Activated T-helper 17 cell treated with anti-CD3 and anti-CD28 coated beads, Interleukin-2, amount 50 U/mL, for 72 hours (primary cell): ENCODE measurements around the gene KRT85. TPM values are rescaled to one million over a fixed set of nuclear protein-coding genes. Genes with fewer than 3 reads are reported as not detected.
"Not testable (repeated sequence)": the region's sequence is repeated elsewhere in the genome, so short reads cannot be mapped to it uniquely, and the experiment has no call there.

Experiments
- ATAC-seq: fragments of 150-1000 bp; cut with Tn5 transposase; replicated peaks from 2 replicates; pipeline ENCODE4 v1.10.0; 2021; ENCODE audit warnings: mild to moderate bottlenecking, moderate library complexity
- H3K27ac Mint-ChIP-seq: one replicate; pipeline ENCODE4 v1.8.0; 2022; ENCODE audit warnings: mixed read lengths
- H3K27me3 Mint-ChIP-seq: one replicate; pipeline ENCODE4 v1.8.0; 2022; ENCODE audit warnings: mixed read lengths
- H3K36me3 Mint-ChIP-seq: one replicate; pipeline ENCODE4 v1.8.0; 2022; ENCODE audit warnings: low read depth, mild to moderate bottlenecking, mixed read lengths
- H3K4me1 Mint-ChIP-seq: one replicate; pipeline ENCODE4 v1.8.0; 2022; ENCODE audit warnings: mixed read lengths
- H3K4me3 Mint-ChIP-seq: one replicate; pipeline ENCODE4 v1.8.0; 2022; ENCODE audit warnings: mild to moderate bottlenecking, mixed read lengths
- H3K9me3 Mint-ChIP-seq: one replicate; pipeline ENCODE4 v1.8.0; 2022; ENCODE audit warnings: mixed read lengths
- total RNA-seq, 2 donors: library from RNA; stranded (reverse); gene quantifications; one replicate each; pipeline ENCODE4 v1.2.3, GENCODE V29; 2022

KRT85 gene
- total RNA-seq, 2 donors from 2014 or later = not detected

DNA sequence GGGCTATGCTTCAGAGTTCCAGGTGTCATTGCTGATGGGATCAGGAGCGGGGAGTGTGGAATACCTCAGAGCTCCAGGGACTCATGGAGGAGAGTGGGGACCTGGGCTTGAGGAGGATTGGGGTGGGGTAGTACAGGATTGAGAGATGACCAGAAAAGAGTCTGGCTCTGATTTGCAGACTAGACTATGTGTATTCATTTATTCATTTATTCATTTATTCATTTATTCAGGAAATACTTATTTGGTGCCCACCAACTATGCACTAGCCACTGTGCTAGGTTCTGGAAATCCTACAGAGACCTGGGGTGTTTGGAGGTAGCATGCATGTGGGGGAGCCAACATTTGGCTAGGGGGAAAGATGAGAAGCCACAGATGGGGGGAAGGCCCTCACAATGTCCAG lies 45.2 kb downstream of the KRT85 start:
- no peak overlapping the region for H3K4me3 Mint-ChIP-seq
- no peak overlapping the region for H3K27ac Mint-ChIP-seq
- H3K9me3 Mint-ChIP-seq = no peaks in the 10 kb centered on the region
- no peaks in the 10 kb centered on the region for H3K36me3 Mint-ChIP-seq
- peaks cover 2% of the 10 kb centered on the region for H3K4me1 Mint-ChIP-seq
- ATAC-seq = no peak
- H3K27me3 Mint-ChIP-seq = peaks cover 27% of the 10 kb centered on the region

DNA sequence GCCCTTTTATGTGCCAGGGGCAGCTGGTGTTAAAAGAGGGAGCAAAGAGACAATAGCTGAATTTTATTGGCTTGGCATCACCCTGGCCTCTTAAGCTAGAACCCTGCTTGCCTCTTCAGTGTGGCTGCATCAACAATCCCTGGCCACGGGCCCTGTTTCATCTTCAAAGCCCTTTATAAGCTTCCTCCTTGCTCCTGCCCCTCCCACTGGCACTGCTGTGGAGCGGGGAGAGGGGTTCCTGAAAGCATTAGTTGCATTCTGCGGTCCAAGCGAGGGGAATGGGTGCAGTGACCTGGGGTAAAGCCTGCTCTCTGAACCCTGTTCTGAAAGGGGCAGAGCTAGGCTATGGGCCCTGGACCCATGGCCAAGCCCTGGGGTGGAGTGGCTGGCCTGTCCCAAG lies 45.9 kb downstream of the KRT85 start:
- Mint-ChIP-seq H3K36me3 (no peaks in the 10 kb centered on the region), H3K27ac (no peak overlapping the region), H3K4me3 (no peak overlapping the region), H3K9me3 (no peaks in the 10 kb centered on the region), H3K27me3 (peaks cover 27% of the 10 kb centered on the region), H3K4me1 (no peaks in the 10 kb centered on the region)
- no peak for ATAC-seq

DNA sequence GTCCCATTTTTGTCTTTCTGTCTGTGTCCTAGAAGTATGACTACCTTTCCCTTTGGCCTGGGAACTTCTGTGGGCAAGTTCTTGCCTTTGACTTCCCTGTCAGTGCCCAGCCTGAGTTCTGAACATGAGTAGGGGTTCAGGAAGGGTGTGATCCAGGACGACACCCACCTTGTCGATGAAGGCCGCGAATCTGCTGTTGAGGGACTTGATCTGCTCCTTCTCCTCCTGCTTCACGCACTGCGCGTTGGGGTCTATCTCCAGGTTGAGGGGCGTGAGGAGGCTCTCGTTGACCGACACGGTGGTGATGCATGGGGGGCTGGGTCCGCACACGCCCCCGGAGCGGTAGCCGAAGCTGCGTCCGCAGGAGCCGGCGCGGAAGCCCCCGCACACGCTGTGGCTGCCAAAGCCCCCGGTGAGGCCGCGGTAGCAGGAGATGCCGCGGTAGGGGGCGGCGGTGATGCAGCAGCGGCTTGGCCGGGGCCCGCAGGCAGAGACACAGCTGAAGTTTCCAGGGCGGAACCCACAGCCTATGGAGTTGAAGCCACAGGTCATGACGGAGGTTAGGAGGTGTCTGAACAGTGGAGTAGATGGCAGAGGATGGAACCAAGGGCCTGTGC lies 46.4 kb downstream of the KRT85 start, which contains the start of gene KRT83:
Gene KRT83, minus strand, starts transcription at position 615 of the 617 bp plus-strand sequence. Its CDS starts 63 bp downstream, at position 552.
- no peaks in the 10 kb centered on the region for H3K36me3 Mint-ChIP-seq
- no peak within 1 kb of the TSS for H3K4me3 Mint-ChIP-seq
- H3K27me3 Mint-ChIP-seq = peaks cover 27% of the 10 kb centered on the region
- H3K9me3 Mint-ChIP-seq = no peaks in the 10 kb centered on the region
- H3K27ac Mint-ChIP-seq = no peak within 1 kb of the TSS
- no peaks in the 10 kb centered on the region for H3K4me1 Mint-ChIP-seq
- ATAC-seq = no peak

DNA sequence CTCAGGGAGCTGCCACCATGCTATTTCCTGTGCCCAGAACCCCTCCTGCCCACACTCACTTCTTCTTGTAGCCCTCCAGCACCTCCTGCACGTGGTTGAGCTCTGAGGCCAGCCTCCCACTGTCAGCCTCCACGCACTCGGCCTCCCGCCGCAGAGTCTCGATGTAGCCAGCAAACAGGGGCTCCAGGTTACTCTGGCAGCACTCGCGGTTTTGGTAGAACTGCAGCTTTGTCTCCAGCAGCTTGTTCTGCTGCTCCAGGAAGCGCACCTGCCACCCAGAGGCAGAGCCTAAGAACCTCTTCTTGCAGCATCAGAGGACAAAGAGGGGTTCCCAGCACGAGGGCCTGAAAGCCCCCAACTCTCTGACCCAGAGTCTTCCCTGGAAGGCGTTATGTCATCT lies 48.2 kb downstream of the KRT85 start:
- H3K9me3 Mint-ChIP-seq = no peaks in the 10 kb centered on the region
- no peak overlapping the region for H3K4me3 Mint-ChIP-seq
- H3K4me1 Mint-ChIP-seq = no peaks in the 10 kb centered on the region
- ATAC-seq = no peak
- no peaks in the 10 kb centered on the region for H3K36me3 Mint-ChIP-seq
- no peak overlapping the region for H3K27ac Mint-ChIP-seq
- peaks cover 22% of the 10 kb centered on the region for H3K27me3 Mint-ChIP-seq

DNA sequence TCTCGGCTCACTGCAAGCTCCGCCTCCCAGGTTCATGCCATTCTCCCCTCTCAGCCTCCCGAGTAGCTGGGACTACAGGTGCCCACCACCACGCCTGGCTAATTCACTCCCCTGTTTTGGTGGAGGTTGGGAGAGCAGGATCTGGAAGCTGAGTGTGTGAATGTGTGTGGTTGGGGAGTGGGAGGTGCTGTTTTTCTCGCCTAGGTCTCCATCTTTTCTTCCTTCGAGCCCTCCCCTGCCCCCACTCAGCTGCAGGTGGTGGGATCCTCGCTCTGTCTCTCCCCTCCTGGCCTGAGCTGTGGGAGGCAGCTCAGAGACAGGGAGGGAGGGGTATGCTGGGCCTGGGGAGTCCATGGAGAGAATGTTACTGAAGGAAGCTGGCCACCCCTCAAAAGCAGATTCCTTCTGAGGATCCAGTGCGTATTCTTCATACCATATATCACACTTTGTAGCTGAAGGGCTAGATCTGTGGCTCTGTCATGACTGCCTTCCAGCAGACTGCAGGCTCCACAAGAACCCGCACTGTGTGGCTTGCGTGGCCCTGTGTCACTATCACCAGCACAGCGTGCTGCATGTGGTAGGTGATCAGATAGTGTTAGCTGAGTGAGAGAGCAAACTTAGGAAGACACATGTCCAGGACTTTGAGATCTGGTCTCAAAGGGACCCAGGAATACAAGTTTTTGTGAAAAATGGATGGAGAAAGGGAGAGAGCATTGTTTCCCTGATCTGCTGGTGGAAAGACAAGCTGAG lies 48.9 kb downstream of the KRT85 start:
- Mint-ChIP-seq H3K4me3 (no peak overlapping the region), H3K36me3 (no peaks in the 10 kb centered on the region), H3K9me3 (no peaks in the 10 kb centered on the region), H3K27me3 (peaks cover 21% of the 10 kb centered on the region), H3K27ac (no peak overlapping the region), H3K4me1 (no peaks in the 10 kb centered on the region)
- no peak for ATAC-seq

DNA sequence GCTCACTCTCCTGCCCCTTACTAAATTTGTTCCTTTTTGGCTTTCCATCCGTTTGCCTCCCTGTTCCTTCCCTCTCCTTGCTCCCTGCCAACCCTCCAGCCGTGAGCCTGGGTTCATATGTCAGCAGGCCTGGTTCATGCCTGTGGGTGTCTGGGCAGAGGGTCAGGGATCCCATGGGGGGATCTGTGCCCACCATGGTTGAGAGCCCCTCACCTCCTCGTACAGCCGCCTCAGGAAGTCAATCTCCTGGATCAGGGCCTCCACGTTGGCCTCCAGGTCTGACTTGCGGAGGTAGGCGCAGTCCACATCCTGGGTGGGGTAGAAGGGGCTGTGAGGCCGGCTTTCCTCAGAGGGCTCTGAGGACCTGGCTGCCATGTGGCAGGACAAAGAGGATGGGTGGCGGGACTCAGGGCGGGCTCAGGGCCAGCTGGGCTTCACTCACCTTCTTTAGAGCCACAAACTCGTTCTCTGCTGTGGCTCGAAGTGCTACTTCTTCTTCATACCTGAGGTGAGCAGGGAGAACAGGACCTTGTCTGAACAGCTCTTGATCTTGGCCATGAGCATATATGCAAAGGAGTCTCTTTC lies 49.7 kb downstream of the KRT85 start:
- Mint-ChIP-seq H3K9me3 (no peaks in the 10 kb centered on the region), H3K4me1 (no peaks in the 10 kb centered on the region), H3K27ac (no peak overlapping the region), H3K36me3 (no peaks in the 10 kb centered on the region), H3K4me3 (no peak overlapping the region), H3K27me3 (peaks cover 20% of the 10 kb centered on the region)
- ATAC-seq = no peak

DNA sequence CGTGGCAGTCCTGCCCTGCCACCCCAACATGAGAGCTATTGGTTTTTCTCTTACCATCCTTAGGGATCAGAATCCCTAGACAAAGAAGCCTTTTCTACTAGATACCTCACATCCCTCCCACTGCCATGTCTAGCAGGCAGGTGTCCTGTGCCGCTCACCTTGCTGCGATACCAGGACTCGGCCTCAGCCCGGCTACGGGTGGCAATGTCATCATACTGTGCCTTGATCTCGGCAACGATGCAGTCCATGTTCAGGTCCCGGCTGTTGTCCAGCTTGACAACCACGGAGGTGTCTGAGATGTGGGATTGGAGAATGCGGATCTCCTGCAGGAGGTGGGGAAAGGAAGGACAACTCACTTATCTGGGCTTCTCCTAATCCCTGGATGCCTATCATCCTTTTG lies 50.6 kb downstream of the KRT85 start:
- H3K27ac Mint-ChIP-seq = no peak overlapping the region
- peaks cover 19% of the 10 kb centered on the region for H3K27me3 Mint-ChIP-seq
- no peaks in the 10 kb centered on the region for H3K9me3 Mint-ChIP-seq
- no peak overlapping the region for H3K4me3 Mint-ChIP-seq
- H3K4me1 Mint-ChIP-seq = no peaks in the 10 kb centered on the region
- H3K36me3 Mint-ChIP-seq = no peaks in the 10 kb centered on the region
- no peak for ATAC-seq

DNA sequence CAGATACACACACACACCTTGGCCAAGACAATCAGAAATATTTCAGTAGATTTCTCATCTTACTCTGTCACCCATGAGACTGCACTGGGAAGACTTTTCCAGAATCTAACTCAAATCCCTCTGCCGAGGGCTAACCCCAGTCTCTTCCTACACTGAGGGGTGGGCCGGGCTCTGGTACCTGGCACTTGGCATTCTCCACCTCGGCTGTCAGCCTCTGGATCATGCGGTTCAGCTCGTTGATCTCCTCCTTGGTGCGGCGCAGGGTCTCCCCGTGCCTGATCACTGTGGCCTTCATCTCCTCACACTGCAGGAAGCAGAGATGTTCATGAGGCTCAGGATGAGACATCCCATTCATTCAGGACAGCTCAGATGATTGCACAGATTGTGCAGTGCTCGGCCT lies 51.0 kb downstream of the KRT85 start:
- Mint-ChIP-seq H3K9me3 (no peaks in the 10 kb centered on the region), H3K4me1 (no peaks in the 10 kb centered on the region), H3K27me3 (peaks cover 20% of the 10 kb centered on the region), H3K4me3 (no peak overlapping the region), H3K27ac (no peak overlapping the region), H3K36me3 (no peaks in the 10 kb centered on the region)
- ATAC-seq = no peak

DNA sequence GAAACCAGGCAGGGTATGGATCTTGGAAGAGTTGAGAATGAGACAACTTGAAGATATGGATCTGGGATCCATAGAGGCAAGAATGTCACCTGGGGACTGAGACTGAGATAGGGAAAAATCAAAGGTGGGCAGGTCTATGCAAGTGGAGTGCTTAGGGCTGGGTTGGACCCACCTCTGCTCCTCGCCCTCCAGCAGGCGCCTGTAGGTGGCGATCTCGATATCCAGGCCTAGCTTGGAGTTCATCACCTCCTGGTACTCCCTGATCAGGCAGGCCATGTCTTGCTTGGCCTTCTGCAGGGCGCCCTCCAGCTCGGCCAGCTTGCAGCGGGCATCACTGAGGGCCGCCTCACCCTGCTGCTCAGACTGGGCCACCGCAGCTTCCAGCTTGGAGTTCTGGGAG lies 51.6 kb downstream of the KRT85 start:
- H3K36me3 Mint-ChIP-seq, H3K4me3 Mint-ChIP-seq, H3K4me1 Mint-ChIP-seq, H3K27ac Mint-ChIP-seq, H3K9me3 Mint-ChIP-seq: not testable (repeated sequence)
- ATAC-seq = peak; percentile 29
- H3K27me3 Mint-ChIP-seq = peaks cover 25% of the 10 kb centered on the region

DNA sequence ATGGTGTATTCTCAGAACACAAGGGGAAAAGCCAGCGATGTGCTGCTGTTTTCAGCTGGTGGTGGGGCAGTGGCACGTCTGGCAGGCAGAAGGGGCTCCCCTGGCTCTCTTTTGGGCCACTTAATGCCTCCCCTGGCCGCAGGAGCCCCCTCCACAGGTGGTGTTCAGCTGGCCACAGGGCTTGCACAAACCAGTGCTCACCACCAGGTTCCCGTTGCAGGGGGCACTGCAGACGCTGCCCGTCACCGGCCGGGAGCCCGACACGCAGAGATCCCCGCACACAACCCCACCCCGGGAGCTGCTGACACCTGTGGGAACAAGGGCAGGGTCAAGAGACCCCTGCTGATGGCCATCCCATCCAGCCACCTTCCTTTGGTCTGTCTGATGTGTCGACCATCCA lies 52.8 kb downstream of the KRT85 start:
- ATAC-seq = no peak
- no peak overlapping the region for H3K27ac Mint-ChIP-seq
- no peaks in the 10 kb centered on the region for H3K4me1 Mint-ChIP-seq
- no peaks in the 10 kb centered on the region for H3K9me3 Mint-ChIP-seq
- H3K4me3 Mint-ChIP-seq = no peak overlapping the region
- H3K27me3 Mint-ChIP-seq = peaks cover 28% of the 10 kb centered on the region
- no peaks in the 10 kb centered on the region for H3K36me3 Mint-ChIP-seq

DNA sequence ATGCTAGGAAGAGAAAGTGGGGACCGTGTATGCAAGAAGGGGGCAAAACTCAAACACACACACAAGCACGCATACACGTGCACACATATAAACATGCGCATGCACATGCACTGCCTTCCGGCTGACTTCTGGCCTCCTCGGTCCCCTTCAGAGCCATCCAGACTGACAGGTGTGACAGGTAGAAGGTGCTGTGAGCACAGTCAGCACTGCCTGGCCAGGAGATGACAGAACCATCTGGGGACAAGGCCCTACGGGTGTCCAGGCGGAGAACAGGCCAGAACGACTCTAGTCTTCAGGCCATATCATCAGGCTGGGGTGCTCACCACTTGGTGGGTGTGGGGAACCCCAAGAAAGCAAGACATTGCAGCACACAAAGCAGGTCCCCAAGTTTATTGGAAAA lies 53.4 kb downstream of the KRT85 start:
- peaks cover 34% of the 10 kb centered on the region for H3K27me3 Mint-ChIP-seq
- no peak overlapping the region for H3K4me3 Mint-ChIP-seq
- no peak overlapping the region for H3K27ac Mint-ChIP-seq
- no peak for ATAC-seq
- peaks cover under 1% of the 10 kb centered on the region for H3K4me1 Mint-ChIP-seq
- no peaks in the 10 kb centered on the region for H3K9me3 Mint-ChIP-seq
- H3K36me3 Mint-ChIP-seq = no peaks in the 10 kb centered on the region

DNA sequence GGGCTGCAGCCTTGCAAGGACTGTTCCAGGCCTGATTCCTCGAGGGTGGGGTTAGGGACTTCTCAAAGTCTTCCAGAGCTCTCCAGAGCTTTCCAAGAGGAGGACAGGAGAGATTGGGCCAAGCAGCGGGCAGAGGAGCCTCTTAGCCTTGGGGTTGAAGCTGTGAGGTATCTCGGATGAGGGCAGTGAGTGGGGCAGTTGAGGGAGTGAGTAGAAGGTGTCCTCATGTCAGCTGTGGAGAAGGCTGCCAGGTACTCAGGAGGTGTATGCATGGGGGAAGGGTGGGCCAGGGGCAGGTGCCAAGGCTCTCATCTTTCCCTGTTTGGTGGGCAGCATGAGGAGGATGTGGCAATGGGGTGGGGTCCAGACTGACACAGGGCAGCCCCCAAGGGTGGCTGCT lies 53.8 kb downstream of the KRT85 start:
- Mint-ChIP-seq H3K36me3 (no peaks in the 10 kb centered on the region), H3K4me3 (no peak overlapping the region), H3K27me3 (peaks cover 37% of the 10 kb centered on the region), H3K9me3 (no peaks in the 10 kb centered on the region), H3K27ac (no peak overlapping the region), H3K4me1 (peaks cover 5% of the 10 kb centered on the region)
- no peak for ATAC-seq

DNA sequence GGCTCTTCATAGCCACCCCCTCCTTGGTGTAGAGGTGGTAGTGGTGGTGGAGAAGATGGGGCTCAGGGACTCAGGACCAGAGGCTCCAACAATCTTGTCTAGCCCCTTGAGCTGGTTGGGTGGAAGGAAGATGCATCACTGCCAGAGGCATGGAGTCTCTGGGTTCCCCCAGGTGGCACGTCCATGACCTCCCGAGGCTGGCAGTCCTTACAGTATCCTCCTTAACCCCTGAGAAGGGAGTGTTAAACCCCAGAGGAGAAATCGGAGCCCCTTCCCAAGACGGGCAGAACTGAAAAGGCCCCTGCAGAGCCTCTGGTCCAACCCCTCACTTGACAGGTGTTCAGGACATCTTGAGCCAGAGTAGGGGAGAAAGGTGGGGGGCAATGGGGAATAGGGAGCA lies 55.2 kb downstream of the KRT85 start:
- Mint-ChIP-seq H3K27ac (no peak overlapping the region), H3K9me3 (no peaks in the 10 kb centered on the region), H3K36me3 (no peaks in the 10 kb centered on the region), H3K27me3 (peaks cover 43% of the 10 kb centered on the region), H3K4me1 (peaks cover 7% of the 10 kb centered on the region), H3K4me3 (no peak overlapping the region)
- no peak for ATAC-seq

DNA sequence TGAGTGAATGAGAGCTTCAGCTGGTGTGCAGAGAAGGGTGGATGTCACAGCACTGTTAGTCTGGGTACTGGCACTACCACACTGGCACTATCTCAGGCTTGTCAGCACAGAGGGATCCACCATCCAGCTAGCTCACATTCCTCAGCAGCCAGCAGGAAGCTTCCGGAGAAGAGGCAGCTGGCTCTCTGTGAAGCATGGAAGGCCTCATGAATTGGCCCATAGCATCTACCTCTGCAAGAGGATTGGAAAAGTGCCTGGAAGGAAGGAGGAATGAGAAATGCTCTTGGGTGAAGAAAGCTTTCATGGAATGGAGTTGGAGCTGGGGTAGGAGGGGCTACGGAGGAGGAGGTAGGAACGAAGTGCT lies 56.0 kb downstream of the KRT85 start:
- Mint-ChIP-seq H3K4me3 (no peak overlapping the region), H3K27ac (no peak overlapping the region), H3K27me3 (peaks cover 51% of the 10 kb centered on the region), H3K9me3 (no peaks in the 10 kb centered on the region), H3K4me1 (peaks cover 7% of the 10 kb centered on the region), H3K36me3 (no peaks in the 10 kb centered on the region)
- ATAC-seq = no peak

DNA sequence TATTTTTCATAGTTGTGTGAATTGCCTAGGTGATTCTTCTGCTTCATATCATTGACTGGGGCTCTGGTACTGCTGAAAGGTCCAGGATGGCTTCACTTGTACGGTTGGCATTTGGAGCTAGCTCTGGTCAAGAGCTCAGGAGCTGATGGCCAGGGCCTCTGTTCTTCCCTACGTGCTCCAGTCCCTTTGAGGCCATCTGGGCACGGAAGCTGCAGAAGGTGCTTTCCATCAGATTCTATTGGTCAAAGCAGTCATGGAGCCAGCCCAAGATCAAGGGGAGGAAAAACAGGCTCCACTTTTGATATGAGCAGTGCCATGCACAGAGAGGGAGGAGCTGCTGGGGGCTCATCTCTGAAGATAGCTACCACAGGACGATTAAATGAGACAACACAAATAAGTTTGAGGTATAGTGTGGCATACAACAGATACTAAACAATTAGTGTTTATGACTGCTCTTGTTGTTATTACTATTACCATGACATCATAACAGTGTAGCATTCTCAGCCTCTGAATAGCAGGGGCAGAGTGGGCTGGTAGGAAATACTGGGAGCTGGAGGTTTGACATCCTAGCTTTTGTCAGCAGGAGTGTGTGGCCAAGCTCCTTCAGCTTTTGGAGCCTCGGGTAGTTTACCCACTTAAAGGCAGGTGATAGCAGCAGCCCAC lies 56.5 kb downstream of the KRT85 start:
- Mint-ChIP-seq H3K27me3 (peaks cover 52% of the 10 kb centered on the region), H3K4me3 (no peak overlapping the region)

More for the DNA sequence above, 56.5 kb downstream of the KRT85 start:
- H3K27ac Mint-ChIP-seq = no peak overlapping the region
- ATAC-seq = no peak
- H3K9me3 Mint-ChIP-seq = no peaks in the 10 kb centered on the region
- no peaks in the 10 kb centered on the region for H3K36me3 Mint-ChIP-seq
- peaks cover 7% of the 10 kb centered on the region for H3K4me1 Mint-ChIP-seq
